ENCODE measurements around the gene UQCRHL.

- TF ChIP-seq POLR2A (IDR thresholded peaks at IDR 0.05), result peak; percentile 32 to 78
- TF ChIP-seq CTCF (IDR thresholded peaks at IDR 0.05), result peak in 1 of 5 experiments; percentile 19
- TF ChIP-seq EP300 (IDR thresholded peaks at IDR 0.05), result peak in 1 of 2 donors; percentile 91
These were observed 41.7 kb upstream of the UQCRHL start for GRCh38 chr1:15848929-15849774.
